HAP-1 (cell line): Measurements from ENCODE around the gene STC2.
A peak's percentile ranks its signal among the peaks of the same experiment; 100 is the strongest.
"Not testable (repeated sequence)": the region's sequence is repeated elsewhere in the genome, so short reads cannot be mapped to it uniquely, and the experiment has no call there.

ENCODE experiments used
- DNase-seq, 2 experiments: peaks; one replicate each; pipeline ENCODE4 v3.0.0-alpha.2; 2016 to 2020; ENCODE audit warnings: low spot score in 2 of 2
- H3K27me3 ChIP-seq: fragments of 250-450 bp; sonication (Bioruptor Pico); 2 replicates; pipeline ENCODE4 v1.5.1; 2020; ENCODE audit warnings: low read depth, mild to moderate bottlenecking, moderate library complexity
- H3K36me3 ChIP-seq: fragments of 250-450 bp; sonication (Bioruptor Pico); replicated peaks from 2 replicates; pipeline ENCODE4 v1.5.1; 2020; ENCODE audit warnings: mild to moderate bottlenecking
- H3K4me1 ChIP-seq: fragments of 250-450 bp; sonication (Bioruptor Pico); 2 replicates; pipeline ENCODE4 v1.5.1; 2020; ENCODE audit warnings: mild to moderate bottlenecking
- H3K4me3 ChIP-seq: fragments of 250-450 bp; sonication (Bioruptor Pico); 2 replicates; pipeline ENCODE4 v1.5.1; 2020; ENCODE audit warnings: mild to moderate bottlenecking, moderate library complexity
- H3K9me3 ChIP-seq: fragments of 250-450 bp; sonication (Bioruptor Pico); 2 replicates; pipeline ENCODE4 v1.5.1; 2020; ENCODE audit warnings: mild to moderate bottlenecking, moderate library complexity
- in situ Hi-C: fragments of 300-500 bp; cut with MboI; formaldehyde crosslinking; loops from 3 replicates; pipeline ENCODE4 v1.14.3; 2020; ENCODE audit warnings: low sequenced_read_pairs, inconsistent platforms, mixed read lengths

The STC2 gene

DNA sequence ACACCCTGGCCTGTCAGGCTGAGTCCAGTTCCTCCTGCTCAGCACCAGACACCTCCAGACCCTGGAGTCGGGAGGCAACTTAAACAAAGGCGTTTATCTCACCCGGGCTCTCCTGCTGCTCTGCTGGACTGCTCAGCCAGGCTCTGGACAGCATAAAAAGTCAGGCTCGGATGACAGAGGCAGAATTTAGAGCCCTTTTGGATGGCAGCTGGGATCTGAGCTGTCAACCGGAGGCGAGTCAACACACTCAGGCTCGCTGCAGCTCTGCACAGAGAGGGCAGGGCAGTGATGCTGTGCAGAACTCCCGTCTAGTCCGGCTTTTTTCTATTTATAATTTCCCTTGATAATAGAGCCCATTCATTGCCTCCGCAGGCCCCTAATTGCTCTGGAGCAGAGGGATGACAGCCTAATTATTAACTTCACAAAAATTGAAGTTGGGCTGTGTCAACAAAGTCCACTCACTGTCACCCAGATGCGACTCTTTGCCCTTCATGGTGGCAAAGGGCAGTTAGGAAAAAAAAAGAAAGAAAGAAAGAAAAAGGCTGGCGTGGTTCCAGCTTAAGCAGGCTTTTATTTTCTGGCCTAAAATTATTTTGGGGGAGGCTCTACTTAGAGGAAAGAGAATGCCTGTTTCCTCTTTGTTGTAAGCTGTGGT is 37.6 kb downstream of the STC2 start:
- H3K4me3 ChIP-seq = no peak overlapping the region
- in situ Hi-C loops = loop anchor here (5.0 to 25.0 kb wide), 3 partner anchors 292 to 672 kb away; no protein-coding TSS in a partner anchor
- H3K36me3 ChIP-seq = no peaks in the 10 kb centered on the region
- no peaks in the 10 kb centered on the region for H3K9me3 ChIP-seq
- peaks cover 5% of the 10 kb centered on the region for H3K4me1 ChIP-seq
- no peak for DNase-seq
- H3K27me3 ChIP-seq = peaks cover 6% of the 10 kb centered on the region; the same call in 1 of the 2 replicates

DNA sequence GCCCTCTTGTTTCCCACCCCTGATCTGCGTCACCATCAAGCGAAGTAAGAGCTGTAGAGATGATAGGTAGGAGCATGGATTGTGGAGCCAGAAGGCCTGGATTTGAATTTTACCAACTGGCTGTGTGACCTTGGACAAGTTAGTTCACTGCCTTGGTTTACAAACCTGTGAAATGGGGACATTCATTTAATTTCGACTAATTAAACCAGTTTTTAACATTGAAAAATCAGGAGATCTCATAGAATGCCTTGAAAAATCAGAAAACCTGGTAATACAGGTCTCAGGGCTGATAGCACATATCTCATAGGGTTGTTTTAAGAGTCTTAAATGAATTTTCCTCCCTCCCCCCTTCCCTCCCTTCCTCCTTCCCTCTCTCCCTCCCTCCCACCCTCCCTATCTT is 38.8 kb downstream of the STC2 start:
- H3K36me3 ChIP-seq = no peaks in the 10 kb centered on the region
- H3K9me3 ChIP-seq = no peaks in the 10 kb centered on the region
- no peak for DNase-seq
- H3K4me3 ChIP-seq = no peak overlapping the region
- peaks cover 6% of the 10 kb centered on the region; the same call in 1 of the 2 replicates for H3K27me3 ChIP-seq
- in situ Hi-C loops = loop anchor here (10.0 to 25.0 kb wide), 3 partner anchors 305 to 673 kb away; partner anchors contain the start of gene ATP6V0E1
- peaks cover 5% of the 10 kb centered on the region for H3K4me1 ChIP-seq

DNA sequence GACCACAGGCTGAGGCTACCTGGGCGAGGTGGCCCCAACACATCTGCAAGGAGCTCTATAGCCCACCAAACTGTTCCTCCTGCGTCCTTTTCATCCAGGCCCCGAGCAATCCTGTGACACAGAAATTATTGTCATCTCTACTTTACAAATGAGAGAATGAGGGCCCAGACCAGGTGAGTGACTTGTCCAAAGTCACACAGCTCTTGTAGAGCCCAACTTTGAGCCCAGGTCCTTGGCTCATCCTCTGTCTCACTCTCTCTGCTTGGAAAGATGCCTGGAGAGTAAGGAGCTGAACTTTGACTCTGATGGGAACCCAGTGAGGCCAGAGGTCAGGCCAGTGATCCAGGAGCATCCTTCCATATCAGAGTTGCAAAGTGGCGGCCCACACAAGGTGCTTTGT is 39.6 kb downstream of the STC2 start:
- Histone ChIP-seq H3K27me3 (peaks cover 10% of the 10 kb centered on the region; the same call in 1 of the 2 replicates), H3K4me1 (peaks cover 3% of the 10 kb centered on the region), H3K9me3 (no peaks in the 10 kb centered on the region), H3K4me3 (no peak overlapping the region), H3K36me3 (no peaks in the 10 kb centered on the region)
- DNase-seq = no peak
- in situ Hi-C loops = loop anchor here (10.0 to 25.0 kb wide), 3 partner anchors 304 to 674 kb away; partner anchors contain the start of gene ATP6V0E1

- H3K9me3 ChIP-seq = no peaks in the 10 kb centered on the region
- DNase-seq = no peak
- in situ Hi-C loops = loop anchor here (10.0 to 25.0 kb wide), 3 partner anchors 302 to 675 kb away; partner anchors contain the start of gene ATP6V0E1
- H3K4me1 ChIP-seq = peaks cover 5% of the 10 kb centered on the region
- peaks cover 10% of the 10 kb centered on the region; the same call in 1 of the 2 replicates for H3K27me3 ChIP-seq
- no peaks in the 10 kb centered on the region for H3K36me3 ChIP-seq
- no peak overlapping the region for H3K4me3 ChIP-seq
Measured at GRCh38 chr5:173287086-173287485, 41.1 kb downstream of the STC2 start.

GRCh38 chr5:173284343-173284958 is 43.8 kb downstream of the STC2 start:
- in situ Hi-C loops = loop anchor here (10.0 to 25.0 kb wide), 3 partner anchors 300 to 678 kb away; partner anchors contain the start of gene ATP6V0E1
- H3K4me1 ChIP-seq, H3K4me3 ChIP-seq, DNase-seq, H3K9me3 ChIP-seq, H3K36me3 ChIP-seq: not testable (repeated sequence)
- H3K27me3 ChIP-seq = peaks cover 10% of the 10 kb centered on the region; the same call in 1 of the 2 replicates

- Histone ChIP-seq H3K9me3 (no peaks in the 10 kb centered on the region), H3K36me3 (no peaks in the 10 kb centered on the region), H3K4me3 (no peak overlapping the region), H3K27me3 (peaks cover 10% of the 10 kb centered on the region; the same call in 1 of the 2 replicates), H3K4me1 (peaks cover 3% of the 10 kb centered on the region; the same call in 1 of the 2 replicates)
- in situ Hi-C loops = loop anchor here (10.0 to 25.0 kb wide), 3 partner anchors 299 to 679 kb away; partner anchors contain the start of gene ATP6V0E1
- DNase-seq = peak; percentile 46 to 85
Measured at GRCh38 chr5:173283318-173284288, 44.6 kb downstream of the STC2 start.

GRCh38 chr5:173282916-173283315 is 45.3 kb downstream of the STC2 start:
- in situ Hi-C loops = loop anchor here (10.0 to 25.0 kb wide), 3 partner anchors 298 to 679 kb away; partner anchors contain the start of gene ATP6V0E1
- peaks cover 3% of the 10 kb centered on the region; the same call in 1 of the 2 replicates for H3K4me1 ChIP-seq
- DNase-seq = no peak
- no peak overlapping the region for H3K4me3 ChIP-seq
- peaks cover 10% of the 10 kb centered on the region; the same call in 1 of the 2 replicates for H3K27me3 ChIP-seq
- H3K36me3 ChIP-seq = no peaks in the 10 kb centered on the region
- no peaks in the 10 kb centered on the region for H3K9me3 ChIP-seq

DNA sequence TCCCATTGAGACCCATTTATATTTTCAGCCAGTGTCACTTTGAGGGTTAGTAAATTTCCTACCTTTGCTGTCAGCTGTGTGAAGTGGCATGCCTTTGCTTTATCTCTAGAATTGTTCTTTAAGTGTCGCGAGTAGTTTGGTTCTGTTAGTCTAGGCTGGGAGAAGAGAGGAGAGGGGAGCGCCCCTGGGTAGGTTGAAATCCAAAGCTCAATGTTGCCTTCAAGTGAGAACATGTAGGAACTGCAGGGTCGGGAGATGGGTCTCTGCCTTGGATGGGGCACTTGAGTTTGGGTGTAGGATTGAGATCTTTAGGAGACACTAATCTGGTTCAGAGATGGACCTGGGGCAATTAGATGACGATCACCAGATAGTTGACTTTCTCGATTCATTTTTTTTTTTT is 46.3 kb downstream of the STC2 start:
- Histone ChIP-seq H3K9me3 (no peaks in the 10 kb centered on the region), H3K27me3 (0 out of 2 replicates have a peak, but pooled peaks cover 10% of the 10 kb centered on the region), H3K4me3 (no peak overlapping the region), H3K36me3 (no peaks in the 10 kb centered on the region), H3K4me1 (peaks cover 3% of the 10 kb centered on the region; the same call in 1 of the 2 replicates)
- in situ Hi-C loops = loop anchor here (10.0 to 25.0 kb wide), 3 partner anchors 297 to 680 kb away; partner anchors contain the start of gene ATP6V0E1
- DNase-seq = peak in 1 of 2 experiments; percentile 33

DNA sequence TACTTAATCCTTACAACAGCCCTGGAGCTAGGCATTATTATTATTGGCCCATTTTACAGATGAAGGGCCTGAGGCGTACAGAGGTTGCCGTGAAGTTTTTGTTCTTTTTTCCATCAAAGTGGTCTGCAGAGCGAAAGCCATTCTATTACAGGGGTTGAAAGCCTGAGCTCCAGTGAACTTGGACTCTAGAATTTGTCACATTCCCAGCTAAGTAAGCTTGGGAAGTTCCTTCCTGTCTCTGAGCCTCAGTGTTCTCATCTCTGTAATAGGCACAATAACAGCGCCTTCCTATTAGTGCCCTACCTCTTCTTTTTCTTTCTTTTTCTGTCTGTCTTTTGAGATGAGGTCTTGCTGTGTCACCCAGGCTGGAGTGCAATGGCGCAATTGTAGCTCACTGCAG is 49.0 kb downstream of the STC2 start:
- 0 out of 2 replicates have a peak, but pooled peaks cover 4% of the 10 kb centered on the region for H3K27me3 ChIP-seq
- peaks cover 3% of the 10 kb centered on the region; the same call in 1 of the 2 replicates for H3K4me1 ChIP-seq
- no peak for DNase-seq
- in situ Hi-C loops = loop anchor here (25.0 kb wide), 2 partner anchors 567 to 683 kb away; no protein-coding TSS in a partner anchor
- no peak overlapping the region for H3K4me3 ChIP-seq
- peaks cover 4% of the 10 kb centered on the region; the same call in 1 of the 2 replicates for H3K9me3 ChIP-seq
- H3K36me3 ChIP-seq = no peaks in the 10 kb centered on the region

DNA sequence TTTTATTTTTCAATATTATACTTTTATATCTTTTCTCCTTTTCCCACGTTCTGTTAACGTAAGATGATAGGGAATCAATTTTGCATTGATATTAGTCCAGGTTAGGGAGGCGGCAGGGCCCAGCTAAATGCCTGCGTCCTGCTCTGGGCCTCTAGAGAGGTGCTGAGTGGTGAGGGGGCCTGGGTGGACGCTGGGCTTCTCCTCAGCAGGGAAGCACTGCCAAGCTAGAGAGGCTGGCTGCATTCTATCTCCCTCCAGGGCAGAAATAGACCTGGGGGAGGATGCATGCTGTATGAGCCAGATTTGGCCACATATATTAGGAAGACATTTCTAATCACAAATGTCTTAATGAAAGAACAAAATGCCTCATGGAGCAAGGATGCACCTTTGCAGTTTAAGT is 49.6 kb downstream of the STC2 start:
- in situ Hi-C loops = loop anchor here (25.0 kb wide), 2 partner anchors 566 to 684 kb away; no protein-coding TSS in a partner anchor
- Histone ChIP-seq H3K36me3 (no peaks in the 10 kb centered on the region), H3K27me3 (no peaks in the 10 kb centered on the region), H3K9me3 (peaks cover 4% of the 10 kb centered on the region; the same call in 1 of the 2 replicates), H3K4me3 (no peak overlapping the region), H3K4me1 (peaks cover 3% of the 10 kb centered on the region; the same call in 1 of the 2 replicates)
- no peak for DNase-seq

GRCh38 chr5:173278172-173278571 is 50.0 kb downstream of the STC2 start:
- in situ Hi-C loops = loop anchor here (25.0 kb wide), 2 partner anchors 566 to 684 kb away; no protein-coding TSS in a partner anchor
- Histone ChIP-seq H3K4me1 (no peaks in the 10 kb centered on the region), H3K4me3 (no peak overlapping the region), H3K9me3 (peaks cover 4% of the 10 kb centered on the region; the same call in 1 of the 2 replicates), H3K27me3 (no peaks in the 10 kb centered on the region), H3K36me3 (no peaks in the 10 kb centered on the region)
- no peak for DNase-seq

- in situ Hi-C loops = loop anchor here (25.0 kb wide), 2 partner anchors 562 to 688 kb away; no protein-coding TSS in a partner anchor
- Histone ChIP-seq H3K4me1 (no peaks in the 10 kb centered on the region), H3K4me3 (no peak overlapping the region), H3K9me3 (peaks cover 4% of the 10 kb centered on the region; the same call in 1 of the 2 replicates), H3K27me3 (no peaks in the 10 kb centered on the region), H3K36me3 (no peaks in the 10 kb centered on the region)
- no peak for DNase-seq
Measured at GRCh38 chr5:173274771-173275170, 53.4 kb downstream of the STC2 start.
